Stimulated activated CD4-positive, alpha-beta T cell treated with anti-CD3 and anti-CD28 coated beads, Interleukin-15, amount 100 ng/mL, for 1 hour (primary cell): ENCODE measurements around the gene IPCEF1.
A peak's percentile ranks its signal among the peaks of the same experiment; 100 is the strongest.

Source experiments
- DNase-seq, 2 donors: peaks; one replicate each; pipeline ENCODE4 v3.0.0-alpha.2; 2020; ENCODE audit warnings: low read depth in 1 of 2, low spot score in 1 of 2

The IPCEF1 gene

GRCh38 chr6:154169193-154169847 lies 187.3 kb downstream of the IPCEF1 start:
- no peak for DNase-seq

GRCh38 chr6:154167126-154167525 lies 189.5 kb downstream of the IPCEF1 start:
- DNase-seq, result no peak

DNA sequence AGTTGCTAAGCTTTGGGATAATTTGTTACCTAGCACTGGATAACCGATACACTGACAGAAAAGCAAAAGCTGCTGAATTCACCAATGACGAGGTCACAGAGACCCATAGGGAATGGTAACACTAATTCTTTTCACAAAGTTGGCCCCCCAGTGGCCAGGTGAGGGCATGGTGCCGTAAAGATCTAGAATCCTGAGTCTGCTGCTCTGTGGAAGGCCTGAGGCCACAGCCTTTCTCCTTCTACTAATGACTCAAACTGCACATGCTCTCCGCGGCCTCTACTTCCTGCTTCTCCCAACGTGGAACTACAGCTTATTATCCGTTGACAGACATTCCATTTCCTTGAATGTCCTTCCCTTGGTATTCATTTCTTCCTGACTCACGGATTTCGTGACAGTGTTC lies 190.5 kb downstream of the IPCEF1 start:
- DNase-seq, result no peak

GRCh38 chr6:154165478-154165877 lies 191.1 kb downstream of the IPCEF1 start:
- no peak for DNase-seq

DNA sequence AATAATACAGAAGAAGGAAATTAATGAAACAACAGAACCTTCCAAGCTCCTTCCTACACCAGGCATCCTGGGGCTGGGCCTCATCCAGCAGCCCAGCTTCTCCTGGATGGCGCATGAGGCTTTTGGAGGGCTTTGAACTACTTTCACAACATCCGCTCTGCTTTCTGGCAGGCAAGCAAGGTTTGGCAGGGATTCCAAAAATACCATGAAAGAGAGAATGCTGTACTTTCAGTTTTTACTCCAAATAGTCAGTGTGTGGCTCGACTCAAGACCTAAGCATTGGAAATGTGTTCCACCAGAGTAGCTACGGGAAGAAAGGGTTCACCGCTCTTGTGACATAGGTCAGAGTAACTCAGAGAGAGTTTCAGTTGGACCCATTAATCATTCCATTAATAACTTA lies 192.2 kb downstream of the IPCEF1 start:
- no peak for DNase-seq

- DNase-seq, result no peak
Measured at GRCh38 chr6:154161689-154162088, 194.9 kb downstream of the IPCEF1 start.

- DNase-seq, result no peak
Measured at GRCh38 chr6:154159126-154159525, 197.5 kb downstream of the IPCEF1 start.

GRCh38 chr6:154157706-154158105 lies 198.9 kb downstream of the IPCEF1 start:
- DNase-seq, result no peak

DNA sequence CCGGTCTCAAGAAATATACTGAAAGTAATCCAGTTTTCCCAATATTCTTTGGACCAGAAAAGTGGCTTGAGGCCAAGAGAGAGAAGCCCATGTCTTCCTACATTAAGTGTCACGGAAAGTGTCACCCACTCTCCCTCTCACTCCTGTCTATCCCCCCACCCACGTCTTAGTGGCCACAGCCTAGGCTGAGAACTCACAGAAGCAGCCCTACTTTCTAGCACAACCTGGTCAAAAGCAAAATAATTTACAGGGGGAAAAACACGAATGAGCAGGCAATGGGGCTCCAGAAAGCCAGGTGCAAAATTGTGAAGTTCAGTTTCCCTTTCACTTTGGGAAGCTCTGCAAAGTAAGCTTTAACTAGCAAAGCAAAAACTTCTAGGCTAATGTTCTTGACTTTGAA lies 199.5 kb downstream of the IPCEF1 start:
- no peak for DNase-seq

- DNase-seq, result peak; percentile 33 to 39
Measured at GRCh38 chr6:154156135-154156896, 200.3 kb downstream of the IPCEF1 start.

DNA sequence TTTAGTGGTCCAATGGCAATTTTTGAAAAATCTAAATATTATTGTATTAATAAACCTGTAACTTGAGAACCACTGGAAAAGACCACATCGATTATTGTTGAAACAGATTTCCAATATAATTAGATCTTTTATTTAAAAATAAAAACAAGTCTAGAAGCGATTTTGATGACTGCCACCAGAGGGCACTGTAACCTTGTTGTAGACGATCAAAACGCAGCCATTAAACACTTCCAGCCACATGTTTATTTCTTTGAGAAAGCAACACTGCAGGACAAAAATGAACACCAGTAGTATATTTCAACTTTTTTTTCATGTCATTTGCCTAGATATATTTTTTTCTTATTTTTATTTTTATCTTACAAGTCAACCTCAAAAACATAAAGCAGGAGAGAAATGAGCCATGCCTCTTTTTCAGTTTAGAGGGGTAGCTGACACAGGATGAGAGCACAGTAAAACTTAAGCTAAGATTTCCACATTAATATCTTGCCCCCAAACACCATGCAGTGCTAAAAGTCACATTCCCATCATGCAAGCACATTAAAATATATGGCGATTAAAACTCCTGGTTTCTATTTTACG lies 202.1 kb downstream of the IPCEF1 start:
- DNase-seq, result no peak

- no peak for DNase-seq
Measured at GRCh38 chr6:154143753-154144152, 212.8 kb downstream of the IPCEF1 start.

DNA sequence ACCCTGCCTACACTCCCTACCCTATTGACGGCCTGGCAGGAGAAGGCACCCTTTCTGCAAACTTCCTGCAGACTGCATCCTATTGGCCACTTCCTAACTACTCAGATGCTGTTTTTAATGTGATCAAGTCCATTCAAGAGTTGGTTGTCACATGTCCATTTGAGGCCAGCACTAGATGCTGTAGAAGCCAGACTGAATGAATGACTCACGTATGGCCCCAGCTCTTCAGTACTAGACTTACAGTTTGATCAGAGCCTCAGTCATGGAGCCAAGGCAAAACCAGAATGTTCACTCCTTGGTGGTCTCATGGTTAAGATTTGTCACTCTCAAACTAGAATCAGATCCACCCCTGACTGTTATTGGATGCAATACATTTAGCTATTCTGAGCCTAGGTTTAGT lies 215.9 kb downstream of the IPCEF1 start:
- no peak for DNase-seq

DNA sequence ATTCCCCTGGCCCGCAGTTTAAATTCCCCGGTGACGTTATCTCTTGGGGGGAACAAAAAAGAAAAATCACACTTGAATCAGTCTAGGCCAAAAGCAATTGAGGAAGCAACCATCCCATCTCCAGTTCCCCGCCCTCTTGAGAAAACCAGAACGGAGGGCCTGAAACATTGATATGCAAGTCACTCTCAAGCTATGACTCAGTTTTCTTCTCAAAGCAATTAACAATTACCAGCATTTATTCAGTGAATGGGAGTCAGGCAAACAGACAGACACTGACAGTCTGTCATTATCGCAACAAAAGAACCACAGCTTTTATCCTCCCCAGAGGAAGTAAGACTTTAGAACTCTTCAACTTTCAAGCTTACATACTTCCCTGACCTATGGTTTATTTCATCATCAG lies 216.7 kb downstream of the IPCEF1 start:
- DNase-seq, result no peak

GRCh38 chr6:154138793-154139192 lies 217.8 kb downstream of the IPCEF1 start:
- DNase-seq, result no peak

- DNase-seq, result no peak
Measured at GRCh38 chr6:154134471-154135147, 222.0 kb downstream of the IPCEF1 start.

GRCh38 chr6:154127657-154128056 lies 228.9 kb downstream of the IPCEF1 start:
- no peak for DNase-seq

- no peak for DNase-seq
Measured at GRCh38 chr6:154125421-154125820, 231.2 kb downstream of the IPCEF1 start.

DNA sequence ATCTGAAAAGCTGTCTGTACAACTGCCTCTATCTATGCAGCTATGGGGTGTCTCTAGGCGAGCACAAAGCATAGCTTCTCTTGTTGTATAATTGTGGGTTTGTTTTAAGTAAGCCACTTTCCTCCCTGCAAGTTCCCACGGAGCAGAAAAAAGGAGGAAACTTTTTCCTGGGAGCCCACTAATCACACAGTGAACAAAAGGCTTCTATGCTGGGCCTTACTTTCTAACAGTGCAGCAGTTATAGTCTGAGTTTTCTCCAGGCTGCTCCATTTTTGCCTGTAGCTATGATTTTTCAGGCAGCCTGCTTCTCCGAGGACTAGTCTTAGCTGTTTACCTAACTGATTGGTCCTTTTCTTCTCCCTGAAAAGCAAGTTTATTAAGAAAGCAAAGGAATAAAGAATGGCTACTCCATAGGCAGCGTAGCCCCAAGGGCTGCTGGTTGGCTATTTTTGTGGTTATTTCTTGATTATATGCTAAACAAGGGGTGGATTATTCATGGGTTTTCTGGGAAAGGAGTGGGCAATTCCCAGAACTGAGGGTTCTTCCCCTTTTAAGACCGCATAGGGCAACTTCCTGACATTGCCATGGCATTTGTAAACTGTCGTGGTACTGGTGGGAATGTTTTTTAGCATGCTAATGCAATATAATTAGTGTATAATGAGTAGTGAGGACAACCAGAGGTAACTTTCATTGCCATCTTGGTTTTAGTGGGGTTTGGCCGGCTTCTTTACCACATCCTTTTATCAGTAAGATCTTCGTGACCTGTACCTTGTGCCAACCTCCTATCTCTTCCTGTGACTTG lies 233.2 kb downstream of the IPCEF1 start:
- no peak for DNase-seq

DNA sequence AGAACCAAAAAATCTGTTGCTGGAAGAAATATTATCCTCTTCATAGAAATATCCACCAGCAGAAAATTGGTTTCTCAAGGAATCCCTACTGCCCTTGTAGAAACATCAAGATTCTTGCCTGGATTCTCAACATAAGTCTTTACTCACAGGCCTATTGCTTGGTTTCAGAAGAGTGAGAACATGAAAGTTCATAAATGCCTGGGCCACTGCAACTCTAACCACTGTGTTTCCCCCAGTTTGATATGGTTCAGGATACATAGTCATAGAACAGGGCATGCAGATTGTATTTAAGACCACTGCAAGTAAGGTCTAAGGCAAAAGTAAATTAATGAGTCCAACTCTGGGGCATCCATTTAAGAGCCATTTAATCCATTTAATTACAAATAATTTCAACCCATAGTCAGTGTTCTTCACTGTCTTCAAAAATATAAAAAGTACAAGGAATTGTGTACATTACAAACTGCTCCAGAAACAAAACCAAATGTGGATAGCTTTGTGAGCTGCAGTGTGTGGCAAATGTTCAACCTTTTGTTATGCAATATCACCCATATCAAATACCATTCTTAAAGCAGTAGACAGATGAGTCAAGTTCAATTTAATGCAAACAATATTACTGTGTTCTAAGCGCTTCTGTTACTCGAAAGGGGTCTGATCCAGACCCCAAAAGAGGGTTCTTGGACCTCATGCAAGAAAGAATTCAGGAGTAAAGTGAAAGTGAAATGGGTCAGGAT lies 234.2 kb downstream of the IPCEF1 start:
- DNase-seq, result no peak
